Measurements from ENCODE around the gene ADA. TPM values are rescaled to one million over a fixed set of nuclear protein-coding genes. Genes with fewer than 3 reads are reported as not detected.

ADA gene
- total and polyA plus RNA-seq, 4 donors: 2.8 to 16.4 (median 10.7) TPM

DNA sequence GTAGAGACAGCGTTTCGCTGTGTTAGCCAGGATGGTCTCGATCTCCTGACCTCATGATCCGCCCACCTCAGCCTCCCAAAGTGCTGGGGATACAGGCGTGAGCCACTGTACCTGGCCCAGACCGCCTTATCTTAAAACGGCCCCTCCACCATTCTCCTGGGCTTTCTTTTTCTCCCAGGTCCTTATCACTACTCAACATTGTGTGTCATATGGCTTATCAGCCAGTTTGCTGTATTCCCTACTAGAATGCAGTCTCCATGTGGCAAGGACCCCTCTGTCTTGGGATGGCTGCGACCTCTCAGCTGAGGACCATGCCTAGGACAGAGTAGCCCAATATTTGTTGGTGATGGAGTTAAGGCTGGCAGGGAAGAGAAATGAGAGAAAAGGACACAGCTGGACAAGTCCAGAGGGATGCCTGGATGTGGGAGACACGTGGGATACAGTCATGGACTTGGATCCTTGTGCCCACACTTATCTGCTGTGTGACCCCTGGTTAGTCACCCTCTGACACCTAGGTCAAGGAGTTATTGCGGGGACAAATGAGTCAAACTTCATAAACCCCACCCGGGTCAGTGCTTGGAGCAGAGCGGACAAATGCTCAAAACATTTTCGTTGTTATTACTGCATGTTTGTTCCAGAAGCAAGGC, 24.0 kb downstream of the ADA start:
- 93 to 94% methylated on average over 13 of the region's 13 CpGs for WGBS, 2 donors
- no peaks in the 10 kb centered on the region for H3K36me3 ChIP-seq (ENCODE audit: control insufficient read depth in 1 of 2, insufficient read depth in 2 of 2, low read length in 1 of 2)

GRCh38 chr20:44626278-44626677, 25.2 kb downstream of the ADA start:
- Histone ChIP-seq H3K36me3 (ENCODE audit: control insufficient read depth in 1 of 2, insufficient read depth in 2 of 2, low read length in 1 of 2) (no peaks in the 10 kb centered on the region), H3K27me3 (ENCODE audit: control insufficient read depth in 1 of 2, insufficient read depth in 2 of 2, low read length in 1 of 2) (no peaks in the 10 kb centered on the region), H3K27ac (ENCODE audit: low read depth in 1 of 2, low read length in 2 of 2) (no peak overlapping the region), H3K9me3 (ENCODE audit: control insufficient read depth, low read length) (no peaks in the 10 kb centered on the region), H3K4me1 (ENCODE audit: control insufficient read depth in 1 of 2, insufficient read depth in 2 of 2, low read length in 2 of 2) (no peaks in the 10 kb centered on the region), H3K4me3 (ENCODE audit: low read length in 2 of 2) (no peak overlapping the region)
- 94 to 96% methylated on average over 7 of the region's 7 CpGs for WGBS, 2 donors
- intact Hi-C loops (cut with DNase I): no loop called here
- DNase-seq (no peak), ATAC-seq (ENCODE audit: low FRiP score) (no peak)

More for the DNA sequence above, 24.0 kb downstream of the ADA start:
- Histone ChIP-seq H3K4me3 (ENCODE audit: low read length in 2 of 2) (no peak overlapping the region), H3K9me3 (ENCODE audit: control insufficient read depth, low read length) (no peaks in the 10 kb centered on the region), H3K27ac (ENCODE audit: low read depth in 1 of 2, low read length in 2 of 2) (no peak overlapping the region), H3K27me3 (ENCODE audit: control insufficient read depth in 1 of 2, insufficient read depth in 2 of 2, low read length in 1 of 2) (no peaks in the 10 kb centered on the region), H3K4me1 (ENCODE audit: control insufficient read depth in 1 of 2, insufficient read depth in 2 of 2, low read length in 2 of 2) (no peaks in the 10 kb centered on the region)
- ATAC-seq (ENCODE audit: low FRiP score): no peak
- no peak for DNase-seq
- intact Hi-C loops (cut with DNase I): no loop called here

DNA sequence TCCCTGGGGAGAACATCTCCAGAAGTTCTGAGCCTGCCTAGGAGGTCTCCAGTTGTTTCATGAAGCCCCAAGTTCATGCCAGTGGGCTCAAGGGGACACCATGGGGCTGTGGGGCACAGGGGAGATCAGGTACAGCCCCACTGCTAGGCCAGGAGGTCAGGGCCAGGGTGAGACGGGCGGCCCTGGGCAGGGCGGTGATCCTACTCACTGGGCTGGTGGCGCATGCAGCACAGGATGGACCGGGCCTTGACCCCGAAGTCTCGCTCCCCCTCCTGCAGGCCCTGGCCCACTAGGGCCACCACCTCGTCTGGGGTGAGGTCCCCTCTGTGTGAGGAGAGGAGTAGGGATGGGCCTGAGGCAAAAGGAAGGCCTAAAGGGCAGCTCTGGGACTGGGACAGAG, 26.1 kb downstream of the ADA start:
- Histone ChIP-seq H3K36me3 (ENCODE audit: control insufficient read depth in 1 of 2, insufficient read depth in 2 of 2, low read length in 1 of 2) (no peaks in the 10 kb centered on the region), H3K4me1 (ENCODE audit: control insufficient read depth in 1 of 2, insufficient read depth in 2 of 2, low read length in 2 of 2) (no peaks in the 10 kb centered on the region), H3K9me3 (ENCODE audit: control insufficient read depth, low read length) (no peaks in the 10 kb centered on the region), H3K4me3 (ENCODE audit: low read length in 2 of 2) (no peak overlapping the region), H3K27ac (ENCODE audit: low read depth in 1 of 2, low read length in 2 of 2) (no peak overlapping the region), H3K27me3 (ENCODE audit: control insufficient read depth in 1 of 2, insufficient read depth in 2 of 2, low read length in 1 of 2) (no peaks in the 10 kb centered on the region)
- WGBS, 2 donors: 94 to 98% methylated on average over 7 to 8 of the region's 8 CpGs
- DNase-seq (no peak), ATAC-seq (ENCODE audit: low FRiP score) (no peak)
- intact Hi-C loops (cut with DNase I): no loop called here

DNA sequence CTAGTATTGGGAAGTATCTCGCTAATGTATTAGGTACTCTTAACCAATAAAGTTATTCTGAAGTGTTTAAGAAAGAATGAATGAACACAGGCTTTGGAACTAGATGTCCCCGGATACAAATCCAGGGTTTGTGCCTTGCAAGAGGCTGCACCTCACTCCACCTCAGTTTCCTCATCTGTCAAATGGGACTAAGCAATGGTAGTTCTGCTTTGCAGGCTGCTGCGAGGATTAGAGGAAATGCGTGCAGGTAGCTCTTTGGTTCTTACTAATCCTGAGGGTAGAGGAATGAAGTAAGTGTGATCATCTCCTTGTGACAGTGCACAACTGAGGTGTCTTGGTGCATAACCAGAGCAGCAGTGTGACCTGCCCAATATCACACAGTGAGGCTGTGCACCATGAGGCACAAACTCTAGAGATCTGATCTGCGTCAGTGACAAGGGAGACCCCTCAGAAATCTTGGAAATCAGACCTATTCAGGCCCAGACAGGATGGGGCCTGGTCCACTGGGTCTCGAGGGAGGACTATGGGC, 26.7 kb downstream of the ADA start:
- WGBS, 2 donors: 94 to 96% methylated on average over 6 of the region's 6 CpGs
- Histone ChIP-seq H3K4me3 (ENCODE audit: low read length in 2 of 2) (no peak overlapping the region), H3K9me3 (ENCODE audit: control insufficient read depth, low read length) (no peaks in the 10 kb centered on the region), H3K27me3 (ENCODE audit: control insufficient read depth in 1 of 2, insufficient read depth in 2 of 2, low read length in 1 of 2) (no peaks in the 10 kb centered on the region), H3K4me1 (ENCODE audit: control insufficient read depth in 1 of 2, insufficient read depth in 2 of 2, low read length in 2 of 2) (no peaks in the 10 kb centered on the region), H3K36me3 (ENCODE audit: control insufficient read depth in 1 of 2, insufficient read depth in 2 of 2, low read length in 1 of 2) (no peaks in the 10 kb centered on the region), H3K27ac (ENCODE audit: low read depth in 1 of 2, low read length in 2 of 2) (no peak overlapping the region)
- DNase-seq: no peak
- no peak for ATAC-seq (ENCODE audit: low FRiP score)
- intact Hi-C loops (cut with DNase I): no loop called here

DNA sequence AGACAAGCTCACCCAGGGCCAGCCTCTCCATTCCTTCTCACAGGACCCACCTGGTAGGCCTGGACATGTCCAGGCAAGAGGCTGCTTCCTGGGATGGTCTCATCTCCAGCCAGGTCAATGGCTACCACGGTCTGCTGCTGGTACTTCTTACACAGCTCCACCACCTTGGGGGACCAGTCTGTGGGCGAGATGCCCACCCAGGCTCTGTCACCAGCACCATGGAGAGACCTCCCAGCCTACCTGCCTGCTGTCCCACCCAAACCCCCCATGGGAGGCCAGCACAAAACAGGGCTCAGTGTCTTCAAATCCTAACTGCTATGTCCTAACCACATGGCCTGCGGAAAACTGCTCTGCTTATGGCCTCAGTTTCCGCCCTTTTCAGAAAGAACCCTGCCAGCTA, 27.3 kb downstream of the ADA start:
- Histone ChIP-seq H3K9me3 (ENCODE audit: control insufficient read depth, low read length) (no peaks in the 10 kb centered on the region), H3K36me3 (ENCODE audit: control insufficient read depth in 1 of 2, insufficient read depth in 2 of 2, low read length in 1 of 2) (peaks cover 0 to 1% of the 10 kb centered on the region in 2 donors), H3K4me3 (ENCODE audit: low read length in 2 of 2) (no peak overlapping the region), H3K27me3 (ENCODE audit: control insufficient read depth in 1 of 2, insufficient read depth in 2 of 2, low read length in 1 of 2) (no peaks in the 10 kb centered on the region), H3K4me1 (ENCODE audit: control insufficient read depth in 1 of 2, insufficient read depth in 2 of 2, low read length in 2 of 2) (no peaks in the 10 kb centered on the region), H3K27ac (ENCODE audit: low read depth in 1 of 2, low read length in 2 of 2) (no peak overlapping the region)
- ATAC-seq (ENCODE audit: low FRiP score) (no peak), DNase-seq (no peak)
- intact Hi-C loops (cut with DNase I): no loop called here
- WGBS, 2 donors: 96% methylated on average over 4 of the region's 4 CpGs

GRCh38 chr20:44622501-44623270, 28.8 kb downstream of the ADA start:
- Histone ChIP-seq H3K27me3 (ENCODE audit: control insufficient read depth in 1 of 2, insufficient read depth in 2 of 2, low read length in 1 of 2) (no peaks in the 10 kb centered on the region), H3K9me3 (ENCODE audit: control insufficient read depth, low read length) (no peaks in the 10 kb centered on the region), H3K4me3 (ENCODE audit: low read length in 2 of 2) (no peak overlapping the region), H3K4me1 (ENCODE audit: control insufficient read depth in 1 of 2, insufficient read depth in 2 of 2, low read length in 2 of 2) (no peaks in the 10 kb centered on the region), H3K36me3 (ENCODE audit: control insufficient read depth in 1 of 2, insufficient read depth in 2 of 2, low read length in 1 of 2) (peaks cover 0 to 1% of the 10 kb centered on the region in 2 donors), H3K27ac (ENCODE audit: low read depth in 1 of 2, low read length in 2 of 2) (no peak overlapping the region)
- DNase-seq: no peak
- intact Hi-C loops (cut with DNase I): no loop called here
- no peak for ATAC-seq (ENCODE audit: low FRiP score)
- 96 to 97% methylated on average over 19 of the region's 19 CpGs for WGBS, 2 donors

DNA sequence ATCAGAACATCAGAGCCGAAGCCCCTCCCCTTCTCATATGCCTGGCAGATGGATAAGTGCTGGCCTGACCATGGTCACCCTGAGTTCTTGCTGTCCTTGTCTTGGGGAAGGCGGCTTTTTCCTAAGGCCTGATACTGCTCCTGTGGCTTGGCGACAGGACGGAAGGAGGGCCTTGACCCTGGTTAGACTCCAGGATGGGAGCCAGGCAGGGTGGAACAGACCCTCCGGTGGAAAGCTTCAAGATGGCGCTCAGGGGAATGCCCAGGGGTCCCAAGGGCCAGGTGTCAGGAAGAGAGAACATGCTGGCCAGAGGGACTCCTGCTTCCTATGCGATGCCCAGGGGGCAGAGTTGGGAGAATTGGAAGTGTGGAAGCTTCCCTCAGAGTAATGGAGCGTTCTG, 29.6 kb downstream of the ADA start:
- Histone ChIP-seq H3K4me3 (ENCODE audit: low read length in 2 of 2) (no peak overlapping the region), H3K27ac (ENCODE audit: low read depth in 1 of 2, low read length in 2 of 2) (no peak overlapping the region), H3K27me3 (ENCODE audit: control insufficient read depth in 1 of 2, insufficient read depth in 2 of 2, low read length in 1 of 2) (no peaks in the 10 kb centered on the region), H3K4me1 (ENCODE audit: control insufficient read depth in 1 of 2, insufficient read depth in 2 of 2, low read length in 2 of 2) (no peaks in the 10 kb centered on the region), H3K9me3 (ENCODE audit: control insufficient read depth, low read length) (no peaks in the 10 kb centered on the region), H3K36me3 (ENCODE audit: control insufficient read depth in 1 of 2, insufficient read depth in 2 of 2, low read length in 1 of 2) (peaks cover 0 to 1% of the 10 kb centered on the region in 2 donors)
- intact Hi-C loops (cut with DNase I): no loop called here
- ATAC-seq (ENCODE audit: low FRiP score): no peak
- WGBS, 2 donors: 97% methylated on average over 8 of the region's 8 CpGs
- no peak for DNase-seq

- intact Hi-C loops (cut with DNase I): no loop called here
- H3K4me3 ChIP-seq (ENCODE audit: low read length in 2 of 2): no peak overlapping the region
- no peak for DNase-seq
- H3K4me1 ChIP-seq (ENCODE audit: control insufficient read depth in 1 of 2, insufficient read depth in 2 of 2, low read length in 2 of 2): no peaks in the 10 kb centered on the region
- H3K27me3 ChIP-seq (ENCODE audit: control insufficient read depth in 1 of 2, insufficient read depth in 2 of 2, low read length in 1 of 2): no peaks in the 10 kb centered on the region
- WGBS, 2 donors: 79 to 80% methylated on average over 5 of the region's 5 CpGs
- no peak for ATAC-seq (ENCODE audit: low FRiP score)
- H3K27ac ChIP-seq (ENCODE audit: low read depth in 1 of 2, low read length in 2 of 2): no peak overlapping the region
- H3K9me3 ChIP-seq (ENCODE audit: control insufficient read depth, low read length): no peaks in the 10 kb centered on the region
- peaks cover 0 to 1% of the 10 kb centered on the region in 2 donors for H3K36me3 ChIP-seq (ENCODE audit: control insufficient read depth in 1 of 2, insufficient read depth in 2 of 2, low read length in 1 of 2)
Measured at GRCh38 chr20:44621325-44621724, 30.2 kb downstream of the ADA start.

DNA sequence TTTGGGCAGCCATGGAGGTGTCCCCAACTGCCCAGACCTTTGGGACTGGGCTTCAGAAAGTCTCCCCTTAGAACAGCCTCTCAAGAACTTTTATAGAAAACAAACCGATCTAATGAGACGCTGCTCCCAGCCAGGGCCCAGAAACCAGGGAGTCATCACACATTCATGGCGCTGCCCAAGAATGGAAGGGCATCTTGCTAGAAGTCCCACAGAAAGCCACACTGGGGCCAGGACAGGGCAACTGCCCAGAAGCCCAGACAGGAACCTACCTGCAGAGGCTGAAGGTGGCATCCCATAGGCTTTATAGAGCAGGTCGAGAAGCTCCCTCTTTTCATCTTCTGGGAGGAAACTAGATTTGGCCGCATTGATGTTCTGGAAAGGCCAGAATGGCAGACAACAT, 31.5 kb downstream of the ADA start:
- no peaks in the 10 kb centered on the region for H3K27me3 ChIP-seq (ENCODE audit: control insufficient read depth in 1 of 2, insufficient read depth in 2 of 2, low read length in 1 of 2)
- WGBS, 2 donors: 93 to 97% methylated on average over 5 of the region's 5 CpGs
- no peak overlapping the region for H3K4me3 ChIP-seq (ENCODE audit: low read length in 2 of 2)
- no peak for DNase-seq
- peaks cover 0 to 1% of the 10 kb centered on the region in 2 donors for H3K36me3 ChIP-seq (ENCODE audit: control insufficient read depth in 1 of 2, insufficient read depth in 2 of 2, low read length in 1 of 2)
- no peak for ATAC-seq (ENCODE audit: low FRiP score)
- H3K4me1 ChIP-seq (ENCODE audit: control insufficient read depth in 1 of 2, insufficient read depth in 2 of 2, low read length in 2 of 2): no peaks in the 10 kb centered on the region
- no peak overlapping the region for H3K27ac ChIP-seq (ENCODE audit: low read depth in 1 of 2, low read length in 2 of 2)
- no peaks in the 10 kb centered on the region for H3K9me3 ChIP-seq (ENCODE audit: control insufficient read depth, low read length)
- intact Hi-C loops (cut with DNase I): no loop called here

Measured in aorta (tissue), 5 donors.